Urinary bladder (tissue), 4 donors: ENCODE measurements around the gene TUBA3D. TPM values are rescaled to one million over a fixed set of nuclear protein-coding genes. Genes with fewer than 3 reads are reported as not detected.
"Not testable (repeated sequence)": the region's sequence is repeated elsewhere in the genome, so short reads cannot be mapped to it uniquely, and the experiment has no call there.

Source experiments
- DNase-seq: peaks from one replicate; pipeline ENCODE4 v3.0.0-alpha.2; 2015; ENCODE audit errors: extremely low spot score
- H3K27ac ChIP-seq: one replicate; pipeline ENCODE4 v1.5.1; 2013; ENCODE audit warnings: low read depth, mild to moderate bottlenecking, moderate library complexity
- H3K36me3 ChIP-seq: one replicate; pipeline ENCODE4 v1.6.1; 2013; ENCODE audit warnings: mild to moderate bottlenecking, moderate library complexity; ENCODE audit not compliant: insufficient read depth
- H3K4me1 ChIP-seq: one replicate; pipeline ENCODE4 v1.6.1; 2013; ENCODE audit warnings: mild to moderate bottlenecking, moderate library complexity; ENCODE audit not compliant: insufficient read depth
- H3K4me3 ChIP-seq: one replicate; pipeline ENCODE4 v1.5.1; 2013; ENCODE audit warnings: low read depth, low read length
- WGBS: extraction: QIAGEN DNeasy Blood & Tissue Kit; methylation state at CpG from one replicate; pipeline ENCODE4 v1.1.7; 2013; 5-methylcytosine and 5-hydroxymethylcytosine counted together
- polyA plus RNA-seq: library from polyadenylated mRNA; stranded (reverse); fragments of 200-250 nt; gene quantifications from one replicate; pipeline ENCODE4 v1.2.3, GENCODE V29; 2013
- total RNA-seq: library from RNA; depleted of rRNA; stranded (reverse); fragments of >200 nt; gene quantifications from one replicate; pipeline ENCODE4 v1.2.3, GENCODE V29; 2014
- donor health status: healthy with polysubstance abuse.
- donor health status: healthy.

The TUBA3D gene
- total and polyA plus RNA-seq, 2 donors: not detected

DNA sequence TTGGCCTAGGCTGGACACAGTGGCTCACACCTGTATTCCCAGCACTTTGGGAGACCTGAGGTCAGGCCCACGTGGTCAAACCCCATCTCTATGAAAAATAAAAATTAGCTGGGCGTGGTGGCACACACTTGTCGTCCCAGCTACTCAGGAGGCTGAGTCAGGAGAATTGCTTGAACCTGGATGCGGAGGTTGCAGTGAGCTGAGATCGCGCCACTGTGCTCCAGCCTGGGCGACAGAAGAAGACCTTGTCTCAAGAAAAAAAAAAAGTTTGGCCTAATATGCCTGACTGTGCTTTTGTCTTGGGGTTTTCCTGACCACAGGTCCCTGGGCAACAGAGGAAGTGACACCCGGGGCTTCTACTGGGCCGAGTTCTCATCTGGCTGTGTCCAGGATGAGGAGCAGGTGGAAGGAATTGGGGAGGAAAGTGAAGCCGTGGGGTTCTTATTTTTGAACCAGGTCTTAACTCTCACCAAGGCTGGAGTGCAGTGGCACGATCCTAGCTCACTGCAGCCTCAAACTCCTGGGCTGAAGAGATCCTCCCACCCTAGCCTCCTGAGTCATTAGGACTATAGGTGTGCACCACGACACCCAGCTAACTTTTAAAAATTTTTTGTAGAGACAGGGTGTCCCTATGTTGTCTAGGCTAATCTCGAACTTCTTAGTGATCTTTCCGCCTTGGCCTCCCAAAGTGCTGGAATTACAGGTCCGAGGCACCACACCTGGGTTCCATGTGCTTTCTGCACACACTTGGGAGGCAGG lies 38.7 kb downstream of the TUBA3D start:
- DNase-seq: not testable (repeated sequence)

DNA sequence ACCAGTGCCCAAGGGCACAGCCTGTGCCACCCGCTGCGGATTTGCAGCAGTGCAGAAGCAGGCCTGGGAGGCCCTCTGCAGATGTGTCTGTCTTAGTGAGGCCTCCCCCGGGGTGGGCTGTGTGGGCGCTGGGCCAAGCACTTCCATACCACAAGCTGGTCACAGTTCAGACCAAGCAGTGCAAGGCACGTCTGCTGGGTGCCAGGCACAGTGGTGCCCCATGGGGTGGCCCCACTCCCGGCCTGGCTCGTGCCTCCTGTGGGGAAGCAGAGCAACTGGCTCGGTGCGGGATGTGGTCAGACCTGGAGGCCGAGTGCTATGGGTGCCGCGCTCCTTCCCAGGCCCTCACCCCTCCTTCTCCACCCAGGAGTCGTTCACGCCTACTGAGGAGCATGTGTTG lies 39.3 kb downstream of the TUBA3D start:
- H3K4me3 ChIP-seq, H3K4me1 ChIP-seq, H3K36me3 ChIP-seq, DNase-seq, H3K27ac ChIP-seq: not testable (repeated sequence)
- WGBS: 91% methylated on average over 13 of the region's 14 CpGs

More for the DNA sequence above, 38.7 kb downstream of the TUBA3D start:
- H3K4me3 ChIP-seq, H3K27ac ChIP-seq, H3K36me3 ChIP-seq, H3K4me1 ChIP-seq: not testable (repeated sequence)
- 60% methylated on average over 15 of the region's 15 CpGs for WGBS

DNA sequence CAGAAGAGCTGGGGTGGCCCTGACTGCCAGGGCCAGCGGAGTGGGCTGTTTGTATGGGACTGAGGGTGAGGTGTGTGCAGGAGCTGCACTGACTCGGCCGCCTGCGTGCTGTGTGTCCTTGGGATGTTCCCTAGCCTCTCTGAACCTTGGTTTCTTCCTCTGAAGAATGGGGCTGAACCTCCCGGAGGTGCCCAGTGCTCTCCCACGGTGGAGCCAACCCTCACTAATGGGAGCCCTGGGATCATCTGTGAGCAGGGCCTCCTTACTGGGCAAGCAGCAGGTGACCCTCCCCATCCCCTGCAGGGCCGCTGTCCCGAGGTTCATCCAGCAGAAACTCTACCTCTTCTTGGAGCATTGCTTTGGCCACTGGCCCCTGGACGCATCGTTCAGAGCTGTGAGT lies 40.1 kb downstream of the TUBA3D start:
- Histone ChIP-seq H3K27ac (no peak overlapping the region), H3K36me3 (peaks cover 3% of the 10 kb centered on the region), H3K4me3 (no peak overlapping the region), H3K4me1 (no peaks in the 10 kb centered on the region)
- 84% methylated on average over 10 of the region's 10 CpGs for WGBS
- DNase-seq: no peak

DNA sequence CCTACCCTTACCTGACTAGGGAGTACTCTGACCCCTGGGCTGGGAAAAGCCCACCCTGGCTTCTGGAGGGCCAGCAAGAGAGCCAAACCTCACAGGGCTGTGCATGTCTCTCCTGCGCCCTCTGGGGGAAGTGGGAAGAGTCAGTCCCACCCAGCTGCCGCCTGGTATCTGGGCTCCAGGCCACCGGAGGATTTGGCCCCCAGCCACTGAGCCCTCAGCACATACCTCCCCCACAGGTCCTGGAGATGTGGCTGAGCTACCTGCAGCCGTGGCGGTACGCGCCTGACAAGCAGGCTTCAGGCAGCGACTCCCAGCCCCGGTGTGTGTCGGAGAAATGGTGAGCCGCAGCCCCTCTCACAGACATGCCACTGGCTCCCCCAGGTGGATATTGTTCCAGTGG lies 40.7 kb downstream of the TUBA3D start:
- 62% methylated on average over 11 of the region's 11 CpGs for WGBS

DNA sequence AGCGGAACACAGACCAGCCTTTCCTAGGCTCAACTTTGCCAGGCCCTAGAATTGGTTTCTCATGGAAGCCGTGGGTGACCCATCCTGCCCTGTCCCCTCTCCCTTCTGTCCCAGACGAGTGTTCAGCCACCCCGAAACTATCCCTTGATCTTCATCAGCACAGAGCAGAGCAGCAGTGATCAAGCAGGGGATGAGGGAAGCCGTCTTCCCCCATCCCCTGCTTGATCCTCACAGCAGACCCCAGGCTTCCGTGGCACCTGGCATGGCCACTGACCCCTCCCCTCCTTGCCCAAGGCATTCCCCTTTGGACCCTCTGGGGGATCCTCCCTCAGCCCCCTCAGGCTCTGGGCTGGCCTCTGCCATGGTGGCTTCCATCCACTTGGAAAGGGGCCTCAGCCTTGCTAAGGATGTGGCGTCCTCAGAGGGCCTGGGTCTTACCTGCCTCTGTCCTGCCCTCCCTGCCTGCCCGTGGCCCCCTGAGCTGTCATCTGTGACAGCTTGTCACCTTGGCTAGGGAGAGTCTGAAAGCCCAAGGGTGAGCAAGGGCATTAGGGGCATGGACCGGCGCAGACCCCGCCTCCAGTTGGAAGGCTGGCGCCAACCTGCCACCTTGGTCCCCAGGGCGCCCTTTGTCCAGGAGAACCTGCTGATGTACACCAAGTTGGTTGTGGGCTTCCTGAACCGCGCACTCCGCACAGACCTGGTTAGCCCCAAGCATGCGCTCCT lies 41.4 kb downstream of the TUBA3D start:
- Histone ChIP-seq H3K4me1 (no peaks in the 10 kb centered on the region), H3K36me3 (peaks cover 3% of the 10 kb centered on the region), H3K4me3 (no peak overlapping the region), H3K27ac (no peak overlapping the region)
- no peak for DNase-seq
- WGBS: 93% methylated on average over 17 of the region's 17 CpGs

More for the DNA sequence above, 40.7 kb downstream of the TUBA3D start:
- not testable (repeated sequence) for H3K4me1 ChIP-seq, H3K36me3 ChIP-seq, H3K4me3 ChIP-seq, DNase-seq, H3K27ac ChIP-seq

DNA sequence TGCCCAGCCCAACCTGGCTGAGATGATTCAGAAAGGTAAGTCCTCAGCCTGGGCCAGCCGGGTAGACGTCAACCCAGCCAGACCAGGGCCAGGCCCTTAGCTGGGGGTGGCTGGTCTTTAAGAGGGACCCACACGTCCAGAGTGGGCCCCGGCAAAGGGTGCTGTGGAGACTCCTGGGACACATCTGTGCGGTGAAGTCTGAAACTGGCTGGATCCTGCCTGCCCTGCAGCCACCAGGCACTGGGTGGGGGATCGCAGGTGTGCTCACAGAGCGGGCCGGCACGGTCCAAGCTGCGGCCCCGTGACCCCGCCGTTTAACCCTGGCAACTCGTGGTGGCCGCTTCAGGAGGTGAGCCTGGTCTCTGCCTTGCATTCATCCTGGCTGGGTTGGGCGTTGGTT lies 41.9 kb downstream of the TUBA3D start:
- H3K27ac ChIP-seq, H3K4me3 ChIP-seq, H3K36me3 ChIP-seq, H3K4me1 ChIP-seq, DNase-seq: not testable (repeated sequence)
- WGBS: 85% methylated on average over 16 of the region's 16 CpGs

DNA sequence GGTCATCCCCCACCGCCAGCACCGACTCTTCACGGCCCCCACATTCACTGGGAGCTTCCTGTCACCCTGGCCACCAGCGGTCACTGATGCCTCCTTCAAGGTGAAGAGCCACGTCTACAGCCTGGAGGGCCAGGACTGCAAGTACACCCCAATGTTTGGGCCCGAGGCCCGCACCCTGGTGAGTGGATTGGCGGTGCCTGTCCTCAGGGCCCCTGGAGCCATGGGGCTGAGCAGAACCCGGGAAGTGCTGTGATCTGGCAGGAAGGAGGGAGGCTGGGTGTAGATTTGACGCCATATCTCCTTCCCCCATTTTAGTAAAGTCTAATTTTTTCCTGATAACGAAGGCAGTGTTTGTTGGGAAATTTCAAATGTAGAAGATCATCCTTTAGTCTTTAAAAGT lies 42.6 kb downstream of the TUBA3D start:
- H3K36me3 ChIP-seq, H3K27ac ChIP-seq, H3K4me3 ChIP-seq, DNase-seq, H3K4me1 ChIP-seq: not testable (repeated sequence)
- WGBS: 93% methylated on average over 8 of the region's 11 CpGs

DNA sequence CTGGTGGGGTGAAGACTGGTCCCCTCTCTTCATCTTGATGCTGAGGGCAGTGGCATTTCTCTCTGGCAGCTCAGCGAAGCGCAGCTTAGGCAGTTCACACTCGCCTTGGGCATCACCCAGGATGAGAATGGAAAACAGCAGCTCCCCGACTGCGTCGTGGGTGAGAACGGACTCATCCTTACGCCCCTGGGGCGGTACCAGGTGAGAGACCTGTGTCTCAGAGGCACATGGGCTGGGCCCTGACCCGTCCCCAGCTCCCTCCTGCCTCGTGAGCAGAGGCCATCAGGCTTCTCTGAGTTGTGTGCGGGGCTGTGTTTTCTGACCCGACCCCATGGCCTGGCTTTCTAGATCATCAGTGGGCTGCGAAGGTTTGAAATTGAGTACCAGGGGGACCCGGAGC lies 43.5 kb downstream of the TUBA3D start:
- 95% methylated on average over 15 of the region's 15 CpGs for WGBS
- DNase-seq: no peak
- Histone ChIP-seq H3K4me3 (no peak overlapping the region), H3K36me3 (no peaks in the 10 kb centered on the region), H3K27ac (no peak overlapping the region), H3K4me1 (no peaks in the 10 kb centered on the region)

DNA sequence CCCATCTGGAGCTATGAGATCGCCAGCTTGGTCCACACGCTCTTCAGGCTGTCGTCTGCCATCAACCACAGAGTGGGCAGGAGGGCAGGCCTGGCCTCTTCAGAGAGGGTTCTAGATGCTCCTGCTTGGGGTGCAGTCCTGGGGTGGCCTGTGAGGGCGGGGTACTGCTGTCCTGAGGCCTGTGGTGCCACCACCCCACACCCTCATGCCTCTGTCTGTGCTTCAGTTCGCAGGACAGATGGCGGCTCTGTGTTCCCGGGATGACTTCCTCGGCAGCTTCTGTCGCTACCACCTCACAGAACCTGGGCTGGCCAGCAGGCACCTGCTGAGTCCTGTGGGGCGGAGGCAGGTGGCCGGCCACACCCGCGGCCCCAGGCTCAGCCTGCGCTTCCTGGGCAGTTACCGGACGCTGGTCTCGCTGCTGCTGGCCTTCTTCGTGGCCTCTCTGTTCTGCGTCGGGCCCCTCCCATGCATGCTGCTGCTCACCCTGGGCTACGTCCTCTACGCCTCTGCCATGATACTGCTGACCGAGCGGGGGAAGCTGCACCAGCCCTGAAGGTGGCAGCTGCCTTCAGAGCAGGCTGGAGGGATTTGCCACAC lies 44.1 kb downstream of the TUBA3D start:
- 88% methylated on average over 24 of the region's 24 CpGs for WGBS
- not testable (repeated sequence) for DNase-seq, H3K27ac ChIP-seq, H3K36me3 ChIP-seq, H3K4me1 ChIP-seq, H3K4me3 ChIP-seq

DNA sequence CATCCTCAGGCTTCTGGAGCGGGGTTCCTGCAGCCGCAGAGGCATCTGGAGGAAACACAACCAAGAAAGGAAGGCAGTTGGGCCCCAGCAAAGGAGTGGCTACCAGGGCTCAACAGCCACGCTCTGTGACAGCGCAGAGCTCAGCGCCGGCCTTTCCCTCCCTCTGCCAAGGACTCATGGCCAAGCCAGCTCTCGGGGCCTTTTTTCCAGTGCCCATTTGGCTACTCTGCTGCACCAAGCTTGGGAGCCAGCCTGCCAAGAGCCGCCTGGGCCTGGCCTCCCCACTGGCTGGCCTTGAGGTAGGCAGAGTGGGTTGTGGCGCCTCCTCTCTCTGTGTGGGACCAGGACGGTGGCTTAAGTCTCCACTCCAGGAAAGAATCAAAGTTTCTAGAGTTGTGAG lies 44.6 kb downstream of the TUBA3D start:
- Histone ChIP-seq H3K36me3 (no peaks in the 10 kb centered on the region), H3K27ac (no peak overlapping the region), H3K4me3 (no peak overlapping the region), H3K4me1 (no peaks in the 10 kb centered on the region)
- no peak for DNase-seq
- WGBS: 94% methylated on average over 10 of the region's 10 CpGs

DNA sequence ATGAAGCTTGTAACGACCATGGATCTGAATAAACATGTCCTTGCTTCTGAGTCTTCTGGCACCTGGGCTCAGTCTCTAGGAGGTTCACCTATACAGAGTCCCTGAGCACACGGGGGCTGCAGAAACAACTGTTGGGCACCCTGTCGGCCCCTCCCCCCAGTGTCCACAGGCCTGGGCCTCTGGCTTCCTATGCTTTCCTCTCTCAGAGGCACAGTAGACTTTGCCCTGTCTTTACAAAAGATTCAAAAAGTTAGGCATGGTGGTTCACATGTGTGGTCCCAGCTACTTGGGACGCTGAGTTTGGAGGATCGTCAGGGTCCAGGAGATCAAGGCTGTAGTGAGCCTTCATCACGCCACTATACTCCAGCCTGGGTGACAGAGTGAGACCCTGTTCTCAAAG lies 45.6 kb downstream of the TUBA3D start:
- 75% methylated on average over 6 of the region's 6 CpGs for WGBS

DNA sequence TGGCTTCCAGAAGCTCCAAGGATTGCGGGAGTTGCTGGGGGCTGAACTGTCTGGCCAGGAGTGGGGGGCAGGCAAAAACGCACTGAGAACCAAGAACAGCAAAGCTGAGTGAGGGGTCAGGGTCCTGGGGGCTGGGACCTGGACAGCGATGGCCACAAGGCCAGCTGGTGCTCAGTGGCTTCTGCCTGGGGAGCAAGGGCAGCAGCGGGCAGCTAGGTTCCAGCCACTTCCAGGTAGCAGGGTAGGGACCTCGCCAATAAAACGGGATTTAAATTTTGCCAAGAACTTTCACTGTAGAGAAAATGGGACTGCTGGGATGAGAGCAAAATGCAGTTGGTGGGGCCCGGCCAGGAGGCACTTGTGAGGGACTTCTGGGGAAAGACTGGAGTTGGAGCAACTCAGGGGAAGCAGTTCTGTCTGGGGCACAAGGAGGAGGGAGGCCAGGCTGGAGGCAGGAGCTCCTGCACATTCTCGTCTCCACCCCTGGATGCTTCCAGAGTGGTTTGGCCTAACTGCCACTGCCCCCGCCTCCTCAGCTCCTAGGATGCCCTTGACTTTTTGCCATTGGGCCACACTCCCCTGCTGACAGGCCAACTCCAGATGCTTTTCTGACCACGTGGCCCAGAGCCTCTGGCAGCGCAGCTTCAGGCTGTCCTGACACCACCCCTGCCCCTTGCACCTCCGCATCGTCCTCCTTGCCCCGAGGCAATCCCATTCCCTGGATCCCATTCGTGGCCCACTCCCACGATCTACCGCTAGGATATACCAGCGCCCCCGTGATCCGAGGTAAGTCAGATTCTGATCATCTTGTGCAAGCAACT lies 46.3 kb downstream of the TUBA3D start:
- H3K4me1 ChIP-seq: no peaks in the 10 kb centered on the region
- WGBS: 82% methylated on average over 20 of the region's 20 CpGs
- no peak overlapping the region for H3K27ac ChIP-seq
- H3K4me3 ChIP-seq: no peak overlapping the region
- DNase-seq: no peak
- H3K36me3 ChIP-seq: no peaks in the 10 kb centered on the region

More for the DNA sequence above, 45.6 kb downstream of the TUBA3D start:
- not testable (repeated sequence) for H3K4me3 ChIP-seq, H3K36me3 ChIP-seq, H3K4me1 ChIP-seq, H3K27ac ChIP-seq, DNase-seq

DNA sequence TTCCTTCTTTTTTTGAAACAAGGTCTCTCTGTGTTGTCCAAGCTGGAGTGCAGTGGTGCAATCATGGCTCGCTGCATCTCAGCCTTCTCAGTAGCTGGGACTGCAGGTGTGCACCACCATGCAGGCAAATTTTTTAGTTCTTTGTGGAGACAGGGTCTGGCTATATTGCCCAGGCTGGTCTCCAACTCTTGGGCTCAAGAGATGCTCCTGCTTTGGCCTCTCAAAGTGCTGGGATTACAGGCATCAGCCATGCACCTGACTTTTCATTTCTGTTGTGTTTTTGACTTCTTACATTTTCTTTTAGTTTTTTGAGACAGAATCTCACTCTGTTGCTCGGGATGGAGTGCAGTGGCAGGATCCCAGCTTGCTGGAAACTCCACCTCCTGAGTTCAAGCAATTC lies 49.3 kb downstream of the TUBA3D start:
- 90% methylated on average over 2 of the region's 2 CpGs for WGBS
- not testable (repeated sequence) for H3K27ac ChIP-seq, H3K36me3 ChIP-seq, H3K4me1 ChIP-seq, H3K4me3 ChIP-seq, DNase-seq
